ENCODE measurements around the gene CENATAC.
A peak's percentile ranks its signal among the peaks of the same experiment; 100 is the strongest.

The CENATAC gene

GRCh38 chr11:119011476-119012053 lies 13.6 kb downstream of the CENATAC start:
- Histone ChIP-seq H3K9ac (ENCODE audit: low read depth, low read length) (no peak overlapping the region), H3K9me3 (ENCODE audit: insufficient read depth, low read length, severe bottlenecking) (no peaks in the 10 kb centered on the region), H3K4me3 (ENCODE audit: low read depth in 1 of 2, low read length in 2 of 2) (no peak overlapping the region), H3K4me2 (ENCODE audit: insufficient read depth, low read length) (no peak overlapping the region), H3K27ac (ENCODE audit: low read length) (no peak overlapping the region), H2AFZ (ENCODE audit: low read depth, low read length) (no peak overlapping the region), H3K4me1 (ENCODE audit: insufficient read depth, low read length) (peaks cover 10% of the 10 kb centered on the region), H3K27me3 (ENCODE audit: insufficient read depth, low read length, poor library complexity) (no peaks in the 10 kb centered on the region), H4K20me1 (ENCODE audit: insufficient read depth, low read length) (peaks cover 13% of the 10 kb centered on the region), H3K79me2 (ENCODE audit: insufficient read depth, low read length) (peaks cover 19% of the 10 kb centered on the region), H3K36me3 (ENCODE audit: insufficient read depth, low read length) (peaks cover 74% of the 10 kb centered on the region)
- DNase-seq = no peak
- no peak; the same call in 2 of the 3 replicates for ATAC-seq (ENCODE audit: insufficient read depth, low read depth)
- TF ChIP-seq EZH2 (IDR thresholded peaks at IDR 0.05; ENCODE audit: borderline replicate concordance, low read depth, low read length, severe bottlenecking) = no peak
- no peak for TF ChIP-seq CTCF (IDR thresholded peaks at IDR 0.05; ENCODE audit: borderline replicate concordance, extremely low read depth, low read length, poor library complexity, severe bottlenecking)

DNA sequence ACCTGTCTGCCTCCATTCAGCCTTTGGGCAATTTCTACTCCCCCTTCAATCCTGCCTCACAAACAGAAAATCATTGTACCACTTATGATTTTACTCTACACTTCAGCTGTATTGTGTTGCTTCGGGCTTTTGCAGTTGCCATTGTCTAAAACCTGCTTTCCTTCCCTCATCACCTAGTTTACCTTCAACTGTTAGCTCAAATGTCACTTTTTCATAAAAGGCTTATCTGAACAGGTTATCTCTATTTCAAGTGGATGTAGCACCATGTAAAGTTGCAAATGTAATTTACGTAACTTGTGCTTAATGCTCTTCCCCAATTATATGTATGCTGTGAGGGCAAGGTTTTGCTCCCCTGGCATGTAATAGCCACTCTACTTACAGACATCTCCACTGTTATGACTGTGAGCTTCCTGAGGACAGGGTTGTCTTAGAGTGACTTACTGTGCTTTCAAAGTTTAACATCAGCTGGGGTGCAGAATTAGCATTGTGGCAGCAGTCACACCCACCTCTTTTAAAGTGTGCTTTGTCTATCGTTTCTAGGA lies 14.8 kb downstream of the CENATAC start:
- Histone ChIP-seq H3K9ac (ENCODE audit: low read depth, low read length) (no peak overlapping the region), H3K4me2 (ENCODE audit: insufficient read depth, low read length) (no peak overlapping the region), H2AFZ (ENCODE audit: low read depth, low read length) (no peak overlapping the region), H4K20me1 (ENCODE audit: insufficient read depth, low read length) (peaks cover 15% of the 10 kb centered on the region), H3K36me3 (ENCODE audit: insufficient read depth, low read length) (peaks cover 73% of the 10 kb centered on the region), H3K27me3 (ENCODE audit: insufficient read depth, low read length, poor library complexity) (no peaks in the 10 kb centered on the region), H3K27ac (ENCODE audit: low read length) (no peak overlapping the region), H3K4me1 (ENCODE audit: insufficient read depth, low read length) (peaks cover 18% of the 10 kb centered on the region), H3K4me3 (ENCODE audit: low read depth in 1 of 2, low read length in 2 of 2) (no peak overlapping the region), H3K9me3 (ENCODE audit: insufficient read depth, low read length, severe bottlenecking) (no peaks in the 10 kb centered on the region), H3K79me2 (ENCODE audit: insufficient read depth, low read length) (peaks cover 30% of the 10 kb centered on the region)
- TF ChIP-seq CTCF (IDR thresholded peaks at IDR 0.05; ENCODE audit: borderline replicate concordance, extremely low read depth, low read length, poor library complexity, severe bottlenecking) = no peak
- no peak for TF ChIP-seq EZH2 (IDR thresholded peaks at IDR 0.05; ENCODE audit: borderline replicate concordance, low read depth, low read length, severe bottlenecking)
- ATAC-seq (ENCODE audit: insufficient read depth, low read depth) (0 out of 3 replicates have a peak, but pooled peaks have one; percentile 16), DNase-seq (no peak)

DNA sequence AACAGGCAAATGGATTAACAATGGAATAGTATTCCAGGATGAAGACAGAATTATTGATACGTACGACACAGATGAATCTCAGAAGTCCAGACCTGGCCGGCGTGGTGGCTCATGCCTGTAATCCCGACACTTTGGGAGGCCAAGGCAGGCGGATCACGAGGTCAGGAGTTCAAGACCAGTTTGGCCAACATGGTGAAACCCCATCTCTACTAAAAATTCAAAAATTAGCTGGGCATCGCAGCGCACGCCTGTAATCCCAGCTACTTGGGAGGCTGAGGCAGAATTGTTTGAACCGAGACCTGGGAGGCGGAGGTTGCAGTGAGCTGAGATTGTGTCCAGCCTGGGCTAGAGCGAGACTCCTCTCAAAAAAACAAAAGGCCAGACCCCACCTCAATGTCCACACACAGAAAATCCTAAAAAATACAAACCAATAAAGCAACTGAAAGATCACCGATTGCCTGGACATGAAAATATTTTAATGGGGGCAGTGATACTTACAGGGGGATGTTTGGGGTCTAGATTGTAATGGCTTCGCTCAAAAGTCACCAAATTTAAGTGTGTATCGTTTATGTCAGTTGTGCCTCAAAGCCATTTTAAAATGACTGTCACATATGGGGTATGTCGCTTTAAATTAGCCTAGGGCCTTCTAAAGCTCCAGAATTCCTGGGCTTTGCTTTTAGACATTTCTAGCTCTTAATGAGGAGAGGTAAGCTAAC lies 16.4 kb downstream of the CENATAC start:
- H3K4me1 ChIP-seq (ENCODE audit: insufficient read depth, low read length) = peaks cover 20% of the 10 kb centered on the region
- peaks cover 42% of the 10 kb centered on the region for H3K79me2 ChIP-seq (ENCODE audit: insufficient read depth, low read length)
- peaks cover 76% of the 10 kb centered on the region for H3K36me3 ChIP-seq (ENCODE audit: insufficient read depth, low read length)
- no peaks in the 10 kb centered on the region for H3K27me3 ChIP-seq (ENCODE audit: insufficient read depth, low read length, poor library complexity)
- no peak overlapping the region for H3K4me2 ChIP-seq (ENCODE audit: insufficient read depth, low read length)
- H3K4me3 ChIP-seq (ENCODE audit: low read depth in 1 of 2, low read length in 2 of 2) = no peak overlapping the region
- DNase-seq (no peak), ATAC-seq (ENCODE audit: insufficient read depth, low read depth) (no peak)
- H3K9me3 ChIP-seq (ENCODE audit: insufficient read depth, low read length, severe bottlenecking) = no peaks in the 10 kb centered on the region
- no peak for TF ChIP-seq CTCF (IDR thresholded peaks at IDR 0.05; ENCODE audit: borderline replicate concordance, extremely low read depth, low read length, poor library complexity, severe bottlenecking)
- TF ChIP-seq EZH2 (IDR thresholded peaks at IDR 0.05; ENCODE audit: borderline replicate concordance, low read depth, low read length, severe bottlenecking) = no peak
- no peak overlapping the region for H3K9ac ChIP-seq (ENCODE audit: low read depth, low read length)
- no peak overlapping the region for H3K27ac ChIP-seq (ENCODE audit: low read length)
- H2AFZ ChIP-seq (ENCODE audit: low read depth, low read length) = no peak overlapping the region
- H4K20me1 ChIP-seq (ENCODE audit: insufficient read depth, low read length) = peaks cover 18% of the 10 kb centered on the region
